GM21825 (cell line): ENCODE measurements around the gene SMCR8.
"Not testable (repeated sequence)": the region's sequence is repeated elsewhere in the genome, so short reads cannot be mapped to it uniquely, and the experiment has no call there.

Experiments
- ATAC-seq: cut with Tn5 transposase; IDR thresholded peaks from one replicate; pipeline ENCODE4 v1.9.1; 2021; ENCODE audit warnings: mild to moderate bottlenecking, moderate library complexity; ENCODE audit not compliant: unreplicated experiment

The SMCR8 gene

DNA sequence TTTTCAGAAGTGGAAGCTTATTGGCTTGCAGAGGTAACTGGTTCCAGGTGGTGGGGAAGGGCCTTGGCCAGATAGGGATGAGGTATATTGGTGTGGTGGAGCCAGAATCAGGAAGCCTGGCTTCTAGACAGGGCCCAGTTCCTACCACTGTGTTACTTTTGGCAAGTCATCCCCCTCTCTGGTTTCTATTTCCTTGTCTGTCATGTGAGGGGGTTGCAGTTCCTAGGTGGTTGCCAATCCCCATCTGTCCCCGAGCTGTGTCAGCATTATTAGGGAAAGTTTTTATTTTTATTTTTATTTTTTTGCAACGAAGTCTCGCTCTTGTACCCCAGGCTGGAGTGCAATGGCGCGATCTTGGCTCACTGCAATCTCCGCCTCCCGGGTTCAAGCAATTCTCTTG lies 3.0 kb downstream of the SMCR8 start:
- no peak for ATAC-seq

DNA sequence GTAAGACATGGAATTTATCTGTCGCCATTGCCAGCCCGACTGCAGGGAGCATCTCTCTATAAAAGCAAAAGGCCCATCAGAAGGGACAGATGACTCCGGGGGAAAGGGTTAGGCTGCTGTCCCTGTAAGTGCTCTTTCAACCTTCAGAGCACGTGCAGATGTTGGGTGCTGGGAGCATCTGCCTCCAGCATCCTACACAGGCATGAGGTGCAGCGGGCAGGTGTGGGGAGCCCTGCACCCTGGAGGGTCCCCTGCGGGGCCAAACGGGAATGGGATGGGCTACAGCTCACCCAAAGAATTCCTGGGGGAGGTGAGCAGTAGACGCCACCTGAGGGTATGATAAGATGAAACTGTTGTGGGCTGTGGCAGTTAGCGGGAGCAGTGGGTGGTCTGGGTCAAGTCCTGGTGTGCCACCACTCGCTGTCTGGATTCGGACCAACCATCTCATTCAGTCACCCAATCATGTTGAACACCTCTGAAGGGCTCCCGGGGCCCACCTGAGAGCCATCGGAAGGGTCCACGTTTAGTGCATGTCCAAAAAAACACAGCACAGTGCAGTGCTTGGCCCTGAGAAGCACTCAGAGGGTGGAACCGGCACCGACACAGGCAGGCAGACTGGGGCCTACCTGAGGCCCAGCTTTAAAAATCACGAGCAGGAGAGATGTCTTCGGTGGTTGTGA lies 3.8 kb downstream of the SMCR8 start:
- ATAC-seq = no peak

DNA sequence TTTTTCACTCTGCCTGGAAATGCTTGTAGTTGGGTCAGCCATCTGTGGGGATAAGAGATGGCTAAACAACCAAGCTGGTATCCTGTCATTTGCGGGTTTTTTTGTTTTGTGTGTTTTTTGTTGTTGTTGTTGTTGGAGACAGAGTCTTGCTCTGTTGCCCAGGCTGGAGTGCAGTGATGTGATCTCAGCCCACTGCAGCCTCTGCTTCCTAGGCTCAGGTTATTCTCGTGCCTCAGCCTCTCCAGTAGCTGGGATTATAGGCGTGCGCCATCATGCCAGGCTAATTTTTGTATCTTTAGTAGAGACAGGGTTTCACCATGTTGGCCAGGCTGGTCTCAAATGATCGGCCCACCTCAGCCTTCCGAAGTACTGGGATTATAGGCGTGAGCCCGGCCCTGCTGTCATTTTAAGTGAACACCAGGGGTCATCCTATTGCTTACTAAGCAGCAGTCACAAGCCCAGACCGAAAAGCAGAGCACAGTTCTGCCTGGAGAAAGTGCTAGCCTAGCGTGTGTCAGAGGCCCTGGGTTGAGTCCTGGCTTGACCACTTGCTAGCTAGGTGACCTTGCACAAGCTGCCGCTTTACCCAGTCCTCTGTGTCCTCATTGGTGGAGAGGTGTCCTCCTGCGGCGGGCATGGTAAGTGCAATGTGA lies 4.6 kb downstream of the SMCR8 start:
- no peak for ATAC-seq

DNA sequence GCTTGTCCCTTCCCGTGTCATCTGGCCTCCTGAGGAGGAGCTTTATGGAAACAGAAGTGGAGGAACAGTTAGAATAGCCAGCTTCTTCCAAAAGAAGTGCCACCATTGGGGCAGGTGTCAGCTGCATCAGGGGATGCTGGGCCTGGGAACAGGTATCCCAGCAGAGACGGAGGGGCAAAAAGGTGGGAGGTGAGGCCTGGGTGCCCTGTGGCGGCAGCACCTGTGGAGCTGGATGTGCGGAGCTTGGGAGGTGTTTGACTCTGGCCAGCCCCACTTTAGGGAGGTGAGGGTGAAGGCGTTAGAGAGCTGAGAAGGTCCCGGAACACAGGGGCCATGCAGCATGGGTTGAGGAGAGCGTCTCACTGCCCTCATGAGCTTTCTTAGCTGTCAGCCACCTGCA lies 5.2 kb downstream of the SMCR8 start:
- no peak for ATAC-seq

DNA sequence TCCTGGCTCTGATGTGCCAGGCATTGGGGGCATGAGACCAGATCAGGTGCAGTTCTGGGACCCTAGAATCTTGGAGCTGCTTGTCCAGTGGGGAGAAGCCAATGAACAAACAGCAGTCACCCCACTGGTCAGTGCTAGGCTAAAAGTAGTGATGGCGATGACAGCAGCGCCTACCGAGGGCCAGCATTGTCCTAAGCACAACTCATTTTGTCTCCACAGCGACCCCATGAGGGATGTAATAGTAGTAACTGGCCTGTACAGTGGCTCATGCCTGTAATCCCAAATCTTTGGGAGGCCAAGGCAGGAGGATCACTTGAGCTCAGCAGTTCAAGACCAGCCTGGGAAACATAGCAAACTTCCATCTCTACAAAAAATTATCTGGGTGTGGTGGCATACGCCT lies 6.2 kb downstream of the SMCR8 start:
- no peak for ATAC-seq

DNA sequence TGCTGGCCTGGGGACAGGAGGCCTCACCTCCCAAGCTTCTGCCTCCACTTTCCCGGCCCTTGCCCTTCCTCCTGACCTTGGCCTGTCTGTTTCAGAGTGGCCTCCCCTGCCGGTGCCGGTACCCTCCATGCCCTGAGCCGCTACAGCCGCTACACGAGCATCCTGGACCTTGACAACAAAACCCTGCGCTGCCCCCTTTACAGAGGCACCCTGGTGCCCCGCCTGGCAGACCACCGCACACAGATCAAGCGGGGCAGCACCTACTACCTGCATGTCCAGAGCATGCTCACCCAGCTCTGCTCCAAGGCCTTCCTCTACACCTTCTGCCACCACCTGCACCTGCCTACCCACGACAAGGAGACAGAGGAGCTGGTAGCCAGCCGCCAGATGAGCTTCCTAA lies 7.4 kb downstream of the SMCR8 start:
- ATAC-seq = no peak

DNA sequence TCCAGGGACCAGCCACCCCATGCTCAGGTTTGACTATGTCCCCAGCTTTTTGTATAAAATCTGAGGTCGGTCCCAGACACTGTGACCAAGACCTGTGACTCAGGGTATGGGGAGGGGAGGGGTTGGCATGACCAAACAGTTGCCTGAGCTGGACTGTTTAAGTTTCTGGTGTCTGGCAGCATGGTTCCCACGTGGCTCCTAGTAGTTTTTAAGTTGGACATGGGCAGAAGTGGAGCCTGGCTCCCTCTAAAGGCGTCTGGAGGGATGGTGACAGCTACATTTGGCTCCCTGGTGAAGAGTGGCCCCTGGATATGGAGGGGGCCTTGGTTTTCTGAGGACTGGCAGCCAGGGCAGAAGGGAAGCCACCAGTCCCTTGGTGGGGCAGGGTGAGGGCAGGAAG lies 7.9 kb downstream of the SMCR8 start:
- ATAC-seq = no peak

DNA sequence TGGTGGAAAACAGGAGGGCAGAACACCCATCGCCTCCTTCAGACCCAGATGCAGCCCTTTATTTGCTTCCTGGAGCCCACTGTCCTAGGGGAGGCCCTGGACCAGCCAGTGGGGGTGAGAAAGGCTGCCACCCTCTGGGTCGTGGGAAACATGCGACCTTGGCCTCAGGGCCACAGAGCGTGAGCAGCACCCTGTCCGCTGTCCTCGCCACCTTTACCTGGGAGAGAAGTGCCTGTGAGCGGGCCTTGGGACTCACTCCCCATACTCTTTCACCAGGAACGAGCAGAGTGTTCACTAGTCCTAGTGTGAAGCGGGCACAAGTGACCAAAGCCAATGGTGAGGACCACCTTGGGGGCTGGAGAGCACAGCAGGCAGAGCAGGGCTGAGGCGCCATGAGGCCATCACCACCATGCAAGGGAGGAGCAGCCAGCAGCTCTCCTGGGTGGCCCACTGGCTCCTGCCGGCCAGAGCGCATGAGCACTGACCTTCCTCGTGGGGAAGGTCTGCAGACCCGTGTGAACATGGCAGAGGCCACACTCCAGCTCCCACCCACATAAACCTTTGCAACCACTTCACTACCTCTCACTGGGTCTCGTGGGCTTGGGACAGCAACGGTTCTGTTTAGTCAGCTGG lies 8.5 kb downstream of the SMCR8 start:
- ATAC-seq = no peak

DNA sequence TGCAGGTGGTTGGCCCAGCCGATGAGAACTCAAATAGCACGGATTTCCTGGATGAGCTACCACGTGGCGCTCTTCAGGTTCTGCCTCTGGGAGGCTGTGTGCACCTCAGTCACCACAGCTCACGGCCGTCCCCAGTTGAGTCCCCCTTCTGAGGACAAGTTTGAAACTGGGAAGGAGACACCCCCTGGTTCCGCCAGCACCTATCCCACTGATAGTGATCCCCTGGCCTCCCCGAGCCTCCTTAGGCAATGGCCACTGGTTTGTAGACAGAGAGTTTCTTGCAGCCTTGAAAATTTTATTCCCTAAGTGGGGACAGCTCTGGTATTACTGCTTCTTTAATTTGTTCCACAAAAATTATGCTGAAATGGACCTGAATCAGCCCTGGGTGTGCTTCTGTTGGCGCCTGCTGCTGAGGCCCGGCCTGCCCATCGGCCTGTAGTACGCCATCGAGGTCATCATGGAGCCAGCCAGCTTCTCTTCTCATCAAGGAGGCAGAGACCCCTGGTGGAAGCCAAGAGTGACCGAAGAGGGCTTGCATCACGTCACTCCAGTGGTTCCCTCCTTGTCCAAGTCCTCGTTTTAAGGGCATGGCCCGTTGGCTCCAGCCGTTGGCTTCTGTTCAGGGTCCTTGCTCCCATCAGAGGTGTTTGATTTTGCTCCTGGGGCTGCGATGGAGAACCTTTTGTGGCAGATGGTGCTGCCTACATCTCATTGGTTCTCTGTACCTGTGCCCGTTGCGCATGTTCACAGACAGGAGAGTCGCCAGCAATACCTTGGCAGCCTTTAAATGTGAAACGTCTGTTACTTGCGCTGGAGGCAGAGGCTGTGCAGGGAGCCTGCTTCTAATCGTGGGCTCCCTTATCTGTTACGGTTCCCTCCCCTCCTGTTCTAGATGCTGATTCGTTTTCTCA lies 9.3 kb downstream of the SMCR8 start:
- no peak for ATAC-seq

DNA sequence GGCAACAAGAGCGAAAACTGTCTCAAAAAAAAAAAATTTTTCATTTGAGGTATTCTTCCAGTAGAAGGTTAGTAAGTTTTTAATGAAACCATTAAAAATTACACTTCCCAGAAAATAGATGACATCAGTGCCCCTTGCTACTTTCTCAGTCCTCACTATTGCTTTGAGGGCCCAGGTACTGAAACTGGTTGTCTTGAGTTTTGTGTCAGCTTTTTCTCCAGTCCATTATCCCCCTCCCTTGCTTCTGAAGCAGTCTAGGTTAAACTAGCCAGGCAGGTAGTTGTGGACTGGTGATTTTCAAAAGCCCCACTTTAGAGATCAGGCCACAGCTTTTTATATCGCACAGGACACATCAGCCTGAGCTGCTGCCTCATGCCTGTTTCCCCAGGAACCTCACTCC lies 10.9 kb downstream of the SMCR8 start:
- no peak for ATAC-seq

DNA sequence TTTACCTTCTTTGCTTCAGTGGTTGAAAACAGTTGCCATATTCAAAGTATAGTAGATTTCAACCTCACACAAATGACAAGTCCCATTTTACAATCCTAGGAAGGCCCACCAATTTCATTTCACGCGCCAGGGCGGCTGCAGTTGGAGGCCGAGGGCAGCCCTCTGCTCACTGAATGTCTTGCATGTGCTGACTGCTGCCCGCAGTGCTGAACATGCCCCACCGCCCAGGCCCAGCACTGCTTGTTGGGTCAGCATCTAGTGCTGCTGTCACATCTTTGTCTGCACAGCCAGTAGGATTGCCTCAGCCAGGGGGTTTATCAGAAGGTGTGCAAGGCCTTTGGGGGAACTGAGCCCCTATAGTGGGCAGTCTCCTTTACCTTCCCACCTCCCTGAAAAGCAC lies 11.5 kb downstream of the SMCR8 start:
- no peak for ATAC-seq

DNA sequence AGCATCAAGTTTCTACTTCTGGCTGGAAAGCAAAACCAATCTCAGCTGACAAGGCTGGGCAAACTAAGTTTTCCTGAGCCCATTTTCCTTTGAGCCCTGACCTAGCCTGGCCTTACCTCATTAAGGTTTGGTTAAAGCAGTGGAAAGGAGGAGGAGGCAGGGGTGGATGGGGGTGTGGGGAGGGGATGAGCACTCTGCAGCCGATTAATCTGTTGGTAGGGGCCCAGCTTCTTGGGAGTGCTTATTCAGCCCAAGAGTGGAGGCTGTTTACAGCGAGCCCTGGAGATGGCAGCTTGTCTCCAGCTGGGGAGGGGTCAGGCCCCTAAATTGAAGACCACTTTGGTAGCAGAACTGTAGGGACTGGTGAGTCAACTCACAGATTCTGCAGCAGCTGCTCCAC lies 12.0 kb downstream of the SMCR8 start:
- no peak for ATAC-seq

DNA sequence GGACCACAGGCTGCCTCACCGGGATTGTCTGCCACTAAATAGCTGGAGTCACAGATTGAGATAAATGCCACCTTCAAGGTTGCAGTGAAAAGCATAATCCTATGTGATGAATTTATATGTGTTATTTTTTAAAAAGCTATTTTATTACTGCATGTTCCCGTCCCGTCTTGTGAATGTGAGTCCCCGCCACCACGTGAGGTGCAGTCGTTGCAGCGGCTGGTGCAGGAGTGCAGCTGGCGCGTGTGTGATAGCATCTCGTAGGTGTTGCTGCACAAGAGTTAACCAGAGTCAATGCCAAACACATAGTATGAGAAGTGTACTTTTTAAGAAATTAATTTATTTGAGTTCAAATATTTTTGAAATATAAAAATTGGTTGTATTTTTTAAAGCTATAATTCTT lies 12.5 kb downstream of the SMCR8 start:
- no peak for ATAC-seq

DNA sequence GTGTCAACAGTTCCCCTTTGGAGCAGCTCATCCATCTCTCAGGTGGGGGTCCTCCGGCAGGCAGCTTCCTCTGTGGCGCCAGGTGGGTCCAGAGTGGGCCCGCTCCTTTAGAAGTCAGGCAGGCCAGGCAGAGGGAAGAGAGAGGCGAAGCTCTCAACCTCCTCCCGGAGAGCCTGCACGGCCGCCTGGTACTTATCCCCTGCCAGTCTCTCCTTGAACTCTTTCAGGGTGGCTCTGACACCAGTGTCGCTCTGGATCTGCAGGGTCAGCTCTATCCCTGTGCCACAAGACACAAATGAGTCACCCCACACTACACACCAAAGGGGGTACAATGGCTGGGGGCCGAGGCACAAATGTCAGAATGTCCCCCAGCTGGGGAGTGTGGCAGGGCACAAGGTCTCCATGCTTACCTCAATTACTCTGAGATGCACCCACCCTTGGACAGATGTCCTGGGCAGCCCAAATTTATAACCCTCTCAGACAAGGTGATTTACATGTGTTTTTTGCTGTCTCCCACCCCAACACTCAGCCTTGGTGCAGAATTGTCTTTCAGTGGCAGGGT lies 13.6 kb downstream of the SMCR8 start:
- no peak for ATAC-seq

DNA sequence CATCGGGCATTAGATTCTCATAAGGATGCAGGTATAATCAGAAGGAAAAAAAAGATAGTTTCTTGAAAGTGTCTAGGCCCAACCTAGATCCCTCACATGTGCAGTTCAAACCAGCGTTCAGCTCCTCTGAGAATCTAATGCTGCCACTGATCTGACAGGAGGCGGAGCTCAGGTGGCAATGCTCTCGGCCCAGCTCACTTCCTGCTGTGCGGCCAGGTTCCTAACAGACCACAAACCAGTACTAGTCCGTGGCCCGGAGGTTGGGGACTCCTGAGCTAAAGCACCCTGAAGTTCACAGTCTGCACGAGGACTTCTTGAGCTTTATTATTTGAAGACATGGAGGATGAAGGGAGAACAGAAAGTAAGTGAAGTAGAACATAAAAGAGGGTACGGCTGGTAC lies 16.8 kb downstream of the SMCR8 start:
- no peak for ATAC-seq

DNA sequence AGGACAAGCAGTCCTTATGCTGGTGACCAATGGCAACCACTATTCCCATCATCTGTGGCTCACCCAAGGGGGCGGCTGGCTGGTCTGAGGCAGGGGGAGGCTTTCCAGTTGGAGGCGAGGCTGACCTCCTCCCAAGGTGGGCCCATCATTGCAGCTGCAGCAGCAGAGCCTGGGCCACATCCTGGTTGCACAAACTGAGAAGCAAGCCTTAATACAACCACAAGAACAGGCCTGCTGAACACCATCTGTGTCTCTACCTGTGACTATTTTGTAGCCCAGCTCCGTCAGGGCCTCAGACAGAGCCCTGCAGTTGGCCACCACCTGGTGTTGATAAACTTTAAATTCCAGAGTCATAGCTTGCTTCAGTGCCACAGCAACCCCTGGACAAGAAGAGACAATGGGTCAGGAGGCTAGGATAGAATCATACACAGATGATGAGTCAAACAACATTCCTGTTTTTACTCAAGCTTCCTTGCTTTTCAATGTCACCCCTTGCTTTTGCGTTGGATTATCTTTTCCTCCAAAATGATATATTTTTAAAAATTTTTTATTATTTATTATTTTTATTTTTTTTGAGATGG lies 17.9 kb downstream of the SMCR8 start:
- no peak for ATAC-seq

DNA sequence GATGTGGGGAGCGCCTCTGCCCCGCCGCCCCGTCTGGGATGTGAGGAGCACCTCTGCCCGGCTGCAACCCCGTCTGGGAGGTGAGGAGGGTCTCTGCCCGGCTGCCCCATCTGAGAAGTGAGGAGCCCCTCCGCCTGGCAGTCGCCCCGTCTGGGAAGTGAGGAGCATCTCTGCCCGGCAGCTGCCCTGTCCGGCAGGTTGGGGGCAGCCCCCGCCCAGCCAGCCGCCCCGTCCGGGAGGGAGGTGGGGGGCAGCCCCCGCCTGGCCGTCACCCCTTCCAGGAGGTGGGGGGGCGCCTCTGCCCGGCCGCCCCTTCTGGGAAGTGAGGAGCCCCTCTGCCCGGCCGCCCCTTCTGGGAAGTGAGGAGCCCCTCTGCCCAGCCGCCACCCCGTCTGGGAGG lies 23.1 kb downstream of the SMCR8 start:
- not testable (repeated sequence) for ATAC-seq

DNA sequence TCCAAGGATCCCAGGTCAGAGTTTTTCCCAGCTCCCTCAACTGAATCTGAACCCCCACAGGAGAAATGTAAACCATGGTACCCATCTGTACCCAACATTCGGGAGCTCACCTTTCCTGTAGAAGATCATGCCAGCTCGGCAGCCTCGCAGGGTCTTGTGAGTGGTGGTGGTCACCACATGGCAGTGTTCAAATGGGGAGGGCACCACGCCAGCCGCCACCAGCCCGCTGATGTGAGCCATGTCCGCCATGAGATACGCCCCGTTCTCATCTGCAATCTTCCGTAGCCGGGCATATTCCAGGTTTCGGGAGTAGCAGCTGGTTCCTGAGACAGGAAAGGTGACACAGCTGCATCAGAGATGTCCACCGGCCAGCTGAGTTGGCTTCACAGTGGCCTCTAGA lies 24.8 kb downstream of the SMCR8 start:
- no peak for ATAC-seq

DNA sequence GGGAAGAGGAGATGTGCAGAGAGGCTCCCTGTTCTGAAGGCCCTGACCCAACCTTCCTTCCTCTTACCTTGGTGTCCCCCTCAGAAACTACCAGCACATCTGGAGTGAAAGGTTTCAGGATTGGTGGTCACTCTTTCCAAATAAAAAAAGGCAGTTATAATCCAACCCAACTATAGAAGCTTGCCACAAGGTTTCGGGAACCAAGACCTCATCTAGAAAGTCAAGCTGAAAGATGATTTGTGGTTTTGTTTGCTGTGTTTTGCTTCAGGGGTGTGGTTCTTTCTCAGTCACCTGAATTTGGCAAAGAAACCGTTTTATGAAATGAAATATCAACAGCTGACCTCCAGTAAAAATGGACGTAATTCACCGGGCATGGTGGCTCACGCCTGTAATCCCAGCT lies 28.9 kb downstream of the SMCR8 start:
- no peak for ATAC-seq

DNA sequence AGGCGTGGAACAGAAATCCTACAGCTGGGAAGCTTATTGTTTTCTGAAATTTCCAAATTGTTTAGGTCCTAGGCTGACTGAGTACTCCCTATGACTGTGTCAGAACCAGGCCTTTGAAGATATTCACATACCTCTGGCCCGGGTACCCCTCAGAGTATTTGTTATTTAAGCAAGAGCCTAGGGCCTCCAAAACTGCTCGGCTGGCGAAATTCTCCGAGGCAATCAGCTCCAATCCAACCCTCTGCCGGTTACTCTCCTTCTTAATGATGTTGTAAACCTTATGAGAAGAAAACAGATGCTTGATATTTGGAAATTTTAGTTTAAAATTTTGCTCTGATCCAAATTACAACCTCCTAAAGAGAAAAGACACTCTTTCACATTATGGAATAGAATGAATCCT lies 38.4 kb downstream of the SMCR8 start:
- no peak for ATAC-seq

DNA sequence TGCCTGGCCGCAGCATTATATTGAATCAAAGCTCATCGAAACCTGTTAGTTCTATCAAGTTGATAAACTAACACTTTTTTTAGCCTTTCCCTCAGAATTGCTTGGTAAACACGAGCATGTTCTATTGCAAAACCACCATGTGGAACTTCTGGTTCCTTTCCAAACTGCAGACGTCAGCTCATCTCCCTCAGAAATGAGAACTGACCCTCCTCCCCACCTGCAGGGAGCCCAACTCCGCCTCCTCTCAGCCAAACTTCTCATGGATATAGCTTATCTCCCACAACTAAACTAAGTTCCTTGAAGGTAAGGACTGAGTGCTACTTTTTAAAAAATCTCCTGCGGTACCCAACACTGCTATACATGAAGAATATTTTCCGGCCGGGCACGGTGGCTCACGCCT lies 41.5 kb downstream of the SMCR8 start:
- no peak for ATAC-seq
